Stomach smooth muscle (tissue), 2 donors: ENCODE data around the gene TBC1D8.

Source experiments
- H3K27ac ChIP-seq: one replicate; pipeline ENCODE4 v1.7.0; 2013; ENCODE audit warnings: mild to moderate bottlenecking, low read length, inconsistent platforms
- H3K27me3 ChIP-seq, 2 donors: one replicate each; pipeline ENCODE4 v1.7.0; 2013; ENCODE audit warnings: low read length in 2 of 2; ENCODE audit not compliant: insufficient read depth in 2 of 2, control insufficient read depth in 1 of 2
- H3K36me3 ChIP-seq, 2 donors: one replicate each; pipeline ENCODE4 v1.7.0; 2013; ENCODE audit warnings: low read length in 2 of 2; ENCODE audit not compliant: control insufficient read depth in 2 of 2, insufficient read depth in 2 of 2
- H3K4me1 ChIP-seq: one replicate; pipeline ENCODE4 v1.7.0; 2013; ENCODE audit warnings: low read length; ENCODE audit not compliant: control insufficient read depth, insufficient read depth
- H3K4me3 ChIP-seq, 2 donors: one replicate each; pipeline ENCODE4 v1.7.0; 2013; ENCODE audit warnings: low read length in 2 of 2
- H3K9ac ChIP-seq, 2 donors: one replicate each; pipeline ENCODE4 v1.7.0; 2013; ENCODE audit warnings: low read length in 2 of 2, mild to moderate bottlenecking in 1 of 2
- H3K9me3 ChIP-seq, 2 donors: one replicate each; pipeline ENCODE4 v1.7.0; 2013; ENCODE audit warnings: low read length in 2 of 2; ENCODE audit not compliant: control insufficient read depth in 2 of 2
- donor health status: healthy.
- donor health status: Pancreatic carcinoma.

TBC1D8 gene

GRCh38 chr2:101135412-101136296 lies 15.5 kb downstream of the TBC1D8 start:
- H3K27me3 ChIP-seq: no peaks in the 10 kb centered on the region
- H3K4me1 ChIP-seq: peaks cover 3% of the 10 kb centered on the region
- no peaks in the 10 kb centered on the region for H3K36me3 ChIP-seq
- no peak overlapping the region for H3K9ac ChIP-seq
- H3K9me3 ChIP-seq: no peaks in the 10 kb centered on the region
- H3K27ac ChIP-seq: no peak overlapping the region
- H3K4me3 ChIP-seq: no peak overlapping the region

GRCh38 chr2:101133492-101134100 lies 17.6 kb downstream of the TBC1D8 start:
- Histone ChIP-seq H3K27ac (no peak overlapping the region), H3K4me3 (no peak overlapping the region), H3K4me1 (no peaks in the 10 kb centered on the region), H3K9me3 (no peaks in the 10 kb centered on the region), H3K36me3 (no peaks in the 10 kb centered on the region), H3K27me3 (no peaks in the 10 kb centered on the region), H3K9ac (no peak overlapping the region)

- H3K4me3 ChIP-seq: no peak overlapping the region
- no peak overlapping the region for H3K27ac ChIP-seq
- H3K9ac ChIP-seq: no peak overlapping the region
- no peaks in the 10 kb centered on the region for H3K36me3 ChIP-seq
- no peaks in the 10 kb centered on the region for H3K9me3 ChIP-seq
- no peaks in the 10 kb centered on the region for H3K4me1 ChIP-seq
- no peaks in the 10 kb centered on the region for H3K27me3 ChIP-seq
These were observed 19.0 kb downstream of the TBC1D8 start for GRCh38 chr2:101132202-101132601.

GRCh38 chr2:101130081-101130480 lies 21.1 kb downstream of the TBC1D8 start:
- Histone ChIP-seq H3K4me1 (peaks cover 6% of the 10 kb centered on the region), H3K9me3 (no peaks in the 10 kb centered on the region), H3K36me3 (no peaks in the 10 kb centered on the region), H3K9ac (no peak overlapping the region), H3K4me3 (no peak overlapping the region), H3K27ac (no peak overlapping the region), H3K27me3 (no peaks in the 10 kb centered on the region)

GRCh38 chr2:101127319-101128056 lies 23.7 kb downstream of the TBC1D8 start:
- Histone ChIP-seq H3K9ac (no peak overlapping the region), H3K27ac (no peak overlapping the region), H3K9me3 (no peaks in the 10 kb centered on the region), H3K4me1 (peaks cover 25% of the 10 kb centered on the region), H3K4me3 (no peak overlapping the region), H3K36me3 (no peaks in the 10 kb centered on the region), H3K27me3 (no peaks in the 10 kb centered on the region)

GRCh38 chr2:101125808-101126207 lies 25.4 kb downstream of the TBC1D8 start:
- Histone ChIP-seq H3K4me1 (peaks cover 26% of the 10 kb centered on the region), H3K9me3 (no peaks in the 10 kb centered on the region), H3K27ac (no peak overlapping the region), H3K36me3 (no peaks in the 10 kb centered on the region), H3K4me3 (no peak overlapping the region), H3K27me3 (no peaks in the 10 kb centered on the region), H3K9ac (no peak overlapping the region)

GRCh38 chr2:101125374-101125773 lies 25.8 kb downstream of the TBC1D8 start:
- H3K9me3 ChIP-seq: no peaks in the 10 kb centered on the region
- H3K9ac ChIP-seq: no peak overlapping the region
- no peak overlapping the region for H3K27ac ChIP-seq
- peaks cover 31% of the 10 kb centered on the region for H3K4me1 ChIP-seq
- H3K4me3 ChIP-seq: no peak overlapping the region
- H3K36me3 ChIP-seq: no peaks in the 10 kb centered on the region
- no peaks in the 10 kb centered on the region for H3K27me3 ChIP-seq

GRCh38 chr2:101124643-101125366 lies 26.4 kb downstream of the TBC1D8 start:
- H3K27ac ChIP-seq: peak overlapping the region; percentile 73
- H3K9me3 ChIP-seq: no peaks in the 10 kb centered on the region
- H3K4me1 ChIP-seq: peaks cover 36% of the 10 kb centered on the region
- H3K36me3 ChIP-seq: no peaks in the 10 kb centered on the region
- no peak overlapping the region for H3K9ac ChIP-seq
- H3K4me3 ChIP-seq: peak overlapping the region; percentile 8 to 35
- no peaks in the 10 kb centered on the region for H3K27me3 ChIP-seq

- peak overlapping the region; percentile 73 for H3K27ac ChIP-seq
These were observed 27.2 kb downstream of the TBC1D8 start for GRCh38 chr2:101123795-101124471.

GRCh38 chr2:101121174-101121573 lies 30.0 kb downstream of the TBC1D8 start:
- H3K27ac ChIP-seq: peak overlapping the region; percentile 24
- no peaks in the 10 kb centered on the region for H3K36me3 ChIP-seq
- H3K4me3 ChIP-seq: no peak overlapping the region
- no peaks in the 10 kb centered on the region for H3K27me3 ChIP-seq
- peaks cover 50% of the 10 kb centered on the region for H3K4me1 ChIP-seq
- H3K9me3 ChIP-seq: no peaks in the 10 kb centered on the region
- no peak overlapping the region for H3K9ac ChIP-seq

More at GRCh38 chr2:101123795-101124471, 27.2 kb downstream of the TBC1D8 start:
- no peaks in the 10 kb centered on the region for H3K9me3 ChIP-seq
- H3K4me1 ChIP-seq: peaks cover 45% of the 10 kb centered on the region
- H3K9ac ChIP-seq: no peak overlapping the region
- H3K4me3 ChIP-seq: peak overlapping the region in 1 of 2 donors; percentile 35
- no peaks in the 10 kb centered on the region for H3K36me3 ChIP-seq
- H3K27me3 ChIP-seq: no peaks in the 10 kb centered on the region
